SK-N-SH (cell line): ENCODE data around the gene ASXL2. TPM values are rescaled to one million over a fixed set of nuclear protein-coding genes. Genes with fewer than 3 reads are reported as not detected.

Source experiments
- CTCF ChIA-PET: fragments of 300-600, 350-600 bp; formaldehyde crosslinking; extraction: SDS; loops from one replicate; lab custom pipeline; 2021; lab: Yijun Ruan, JAX
- POLR2A ChIA-PET: fragments of 350-600 bp; sonication (Branson Sonifier 250); formaldehyde crosslinking; extraction: SDS; loops from one replicate; lab custom pipeline; 2020; ENCODE audit warnings: antibody characterized with exemption, inconsistent platforms; lab: Yijun Ruan, JAX
- DNase-seq: peaks from one replicate; pipeline ENCODE4 v3.0.0; 2012
- H2AFZ ChIP-seq: fragments of 200-600 bp; sonication (generic); 2 replicates; pipeline ENCODE4 v1.8.1; 2016; ENCODE audit warnings: antibody characterized with exemption, mild to moderate bottlenecking, low read depth
- H3F3A ChIP-seq: fragments of 200-600 bp; sonication (generic); replicated peaks from 2 replicates; pipeline ENCODE3; 2016; ENCODE audit warnings: antibody characterized with exemption, mild to moderate bottlenecking; ENCODE audit not compliant: insufficient read depth
- H3K27ac ChIP-seq, 2 experiments: fragments of 200-500 bp in 1 of 2; fragments of 200-600 bp in 1 of 2; sonication (Bioruptor generic) in 1 of 2; sonication (generic), shearing (Covaris generic) in 1 of 2; 2 replicates each; pipeline versions ENCODE4 v1.5.1 to v1.6.1; 2014 to 2016; ENCODE audit warnings: low read depth in 2 of 2, inconsistent platforms in 1 of 2, low read length in 1 of 2, mild to moderate bottlenecking in 1 of 2, mixed read lengths in 1 of 2
- H3K27me3 ChIP-seq: fragments of 200-600 bp; sonication (generic), shearing (Covaris generic); 2 replicates; pipeline ENCODE4 v1.6.1; 2016; ENCODE audit warnings: mixed run types; ENCODE audit not compliant: insufficient read depth
- H3K36me3 ChIP-seq, 2 experiments: fragments of 200-500 bp in 1 of 2; fragments of 200-600 bp in 1 of 2; sonication (Bioruptor generic) in 1 of 2; sonication (generic) in 1 of 2; replicated peaks in 1 of 2; 2 replicates each; pipeline versions ENCODE3 to v1.5.1; 2014 to 2016; ENCODE audit warnings: low read length in 1 of 2, mild to moderate bottlenecking in 1 of 2; ENCODE audit not compliant: insufficient read depth in 2 of 2, control insufficient read depth in 1 of 2
- H3K4me1 ChIP-seq, 2 experiments: fragments of 200-500 bp in 1 of 2; fragments of 200-600 bp in 1 of 2; sonication (Bioruptor generic) in 1 of 2; sonication (generic), shearing (Covaris generic) in 1 of 2; 2 replicates each; pipeline versions ENCODE4 v1.5.1 to v1.6.1; 2014 to 2016; ENCODE audit warnings: low read depth in 1 of 2, low read length in 1 of 2, mixed run types in 1 of 2; ENCODE audit not compliant: insufficient read depth in 2 of 2, control insufficient read depth in 1 of 2
- H3K4me2 ChIP-seq: fragments of 200-600 bp; sonication (generic), shearing (Covaris generic); 2 replicates; pipeline ENCODE4 v1.6.1; 2017; ENCODE audit warnings: mixed run types
- H3K4me3 ChIP-seq, 2 experiments: fragments of 200-500 bp in 1 of 2; fragments of 200-600 bp in 1 of 2; sonication (Bioruptor generic) in 1 of 2; sonication (generic), shearing (Covaris generic) in 1 of 2; 2 replicates each; pipeline versions ENCODE4 v1.5.1 to v1.8.1; 2014 to 2016; ENCODE audit warnings: low read depth in 2 of 2, inconsistent platforms in 1 of 2, low read length in 1 of 2, mild to moderate bottlenecking in 1 of 2, mixed read lengths in 1 of 2, moderate library complexity in 1 of 2
- H3K79me2 ChIP-seq: fragments of 200-600 bp; sonication (generic); 2 replicates; pipeline ENCODE4 v1.8.1; 2017; ENCODE audit warnings: mild to moderate bottlenecking; ENCODE audit not compliant: insufficient read depth
- H3K9ac ChIP-seq: fragments of 200-600 bp; sonication (generic); 2 replicates; pipeline ENCODE4 v1.6.1; 2017; ENCODE audit warnings: mixed run types
- H3K9me2 ChIP-seq: fragments of 200-600 bp; sonication (generic); 2 replicates; pipeline ENCODE4 v1.6.1; 2017; ENCODE audit warnings: mixed run types
- H3K9me3 ChIP-seq: fragments of 200-600 bp; sonication (generic); 2 replicates; pipeline ENCODE4 v1.6.1; 2017; ENCODE audit warnings: mixed run types, mild to moderate bottlenecking, moderate library complexity
- H4K20me1 ChIP-seq: fragments of 200-600 bp; sonication (generic); 2 replicates; pipeline ENCODE4 v1.6.1; 2017; ENCODE audit warnings: mild to moderate bottlenecking, mixed run types; ENCODE audit not compliant: insufficient read depth
- CHD2 ChIP-seq: fragments of 150-350 bp; IDR thresholded peaks from 2 replicates; pipeline ENCODE4 v1.6.1; 2018; ENCODE audit warnings: low read length; ENCODE audit not compliant: partially characterized antibody
- FOSL2 ChIP-seq: IDR thresholded peaks from 2 replicates; pipeline ENCODE4 v1.4.0; 2012; ENCODE audit warnings: low read depth, mild to moderate bottlenecking, moderate library complexity, borderline replicate concordance
- GABPA ChIP-seq: IDR thresholded peaks from 2 replicates; pipeline ENCODE4 v1.4.0; 2012; ENCODE audit warnings: low read depth, mild to moderate bottlenecking
- GATA2 ChIP-seq: sonication (generic); formaldehyde crosslinking; IDR thresholded peaks from 2 replicates; pipeline ENCODE4 v1.5.0; 2020; ENCODE audit warnings: mild to moderate bottlenecking, missing genetic modification reagents
- JUND ChIP-seq: IDR thresholded peaks from 2 replicates; pipeline ENCODE4 v1.4.0; 2012
- MXI1 ChIP-seq: IDR thresholded peaks from 2 replicates; pipeline ENCODE4 v1.6.1; 2012; ENCODE audit warnings: mild to moderate bottlenecking, low read depth, low read length, improper control_type of control experiment
- POLR2AphosphoS5 ChIP-seq: IDR thresholded peaks from 2 replicates; pipeline ENCODE4 v1.6.1; 2012; ENCODE audit warnings: low read depth, low read length
- WGBS: methylation state at CpG from one replicate; pipeline ENCODE4 v1.1.6; 2017; ENCODE audit warnings: low lambda C conversion rate; 5-methylcytosine and 5-hydroxymethylcytosine counted together
- polyA plus RNA-seq, 3 experiments: library from polyadenylated mRNA; depleted of rRNA; stranded (reverse); fragments of >200 nt; gene quantifications; 2 replicates each; pipeline ENCODE4 v1.2.3, GENCODE V29; 2012
- TF ChIP-seq, protein P1 (sequence below): fragments of 150-350 bp; IDR thresholded peaks from 2 replicates; pipeline ENCODE4 v1.6.1; 2016; ENCODE audit warnings: mild to moderate bottlenecking, low read depth, low read length
- TF ChIP-seq, protein P2 (sequence below): IDR thresholded peaks from 2 replicates; pipeline ENCODE4 v1.6.1; 2012; ENCODE audit warnings: mild to moderate bottlenecking, low read depth, low read length, moderate library complexity
- TF ChIP-seq, protein P3 (sequence below): fragments of 200-600 bp; sonication (generic); IDR thresholded peaks from 2 replicates; pipeline ENCODE4 v1.6.1; 2017; ENCODE audit warnings: antibody characterized with exemption, mild to moderate bottlenecking, moderate library complexity

ASXL2 gene
- polyA plus RNA-seq, 1 of the 3 experiments (the other 2 are of a cell fraction): 4.8 TPM

DNA sequence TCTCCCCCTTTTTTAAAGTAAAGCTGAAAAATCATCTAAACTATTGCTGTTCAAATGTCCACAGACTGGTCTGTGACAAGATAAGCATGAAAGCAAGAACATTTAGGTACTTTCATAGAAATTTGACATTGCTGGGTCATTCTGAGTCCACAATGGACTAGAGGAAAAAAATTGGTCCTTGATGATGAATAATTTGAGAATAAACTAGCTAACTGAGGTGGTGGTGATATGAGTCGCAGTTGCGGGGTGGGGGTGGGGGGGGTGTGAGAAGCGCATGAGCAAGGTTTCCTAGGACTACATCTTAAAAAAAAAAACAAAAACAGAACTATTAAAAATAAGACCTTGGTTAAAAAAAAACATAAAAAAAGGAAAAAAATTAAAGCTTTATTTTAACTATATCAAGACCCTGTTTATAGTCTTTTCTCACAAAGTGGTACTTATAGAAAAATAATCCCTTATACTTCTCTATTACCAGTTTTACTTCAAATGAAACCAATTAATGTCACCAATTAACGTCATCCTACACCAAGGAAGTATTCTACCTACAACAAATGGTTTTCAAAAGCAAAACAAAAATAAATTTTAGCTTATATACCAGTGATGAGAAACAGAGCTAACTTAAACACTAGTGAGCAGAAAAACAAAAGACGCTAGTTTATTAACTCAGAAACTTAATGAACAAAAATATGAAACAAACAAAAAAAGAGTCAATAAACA, 88.1 kb downstream of the ASXL2 start (continued):
- TF ChIP-seq, protein P1, sequence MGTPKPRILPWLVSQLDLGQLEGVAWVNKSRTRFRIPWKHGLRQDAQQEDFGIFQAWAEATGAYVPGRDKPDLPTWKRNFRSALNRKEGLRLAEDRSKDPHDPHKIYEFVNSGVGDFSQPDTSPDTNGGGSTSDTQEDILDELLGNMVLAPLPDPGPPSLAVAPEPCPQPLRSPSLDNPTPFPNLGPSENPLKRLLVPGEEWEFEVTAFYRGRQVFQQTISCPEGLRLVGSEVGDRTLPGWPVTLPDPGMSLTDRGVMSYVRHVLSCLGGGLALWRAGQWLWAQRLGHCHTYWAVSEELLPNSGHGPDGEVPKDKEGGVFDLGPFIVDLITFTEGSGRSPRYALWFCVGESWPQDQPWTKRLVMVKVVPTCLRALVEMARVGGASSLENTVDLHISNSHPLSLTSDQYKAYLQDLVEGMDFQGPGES: no peak
- TF ChIP-seq, protein P2, sequence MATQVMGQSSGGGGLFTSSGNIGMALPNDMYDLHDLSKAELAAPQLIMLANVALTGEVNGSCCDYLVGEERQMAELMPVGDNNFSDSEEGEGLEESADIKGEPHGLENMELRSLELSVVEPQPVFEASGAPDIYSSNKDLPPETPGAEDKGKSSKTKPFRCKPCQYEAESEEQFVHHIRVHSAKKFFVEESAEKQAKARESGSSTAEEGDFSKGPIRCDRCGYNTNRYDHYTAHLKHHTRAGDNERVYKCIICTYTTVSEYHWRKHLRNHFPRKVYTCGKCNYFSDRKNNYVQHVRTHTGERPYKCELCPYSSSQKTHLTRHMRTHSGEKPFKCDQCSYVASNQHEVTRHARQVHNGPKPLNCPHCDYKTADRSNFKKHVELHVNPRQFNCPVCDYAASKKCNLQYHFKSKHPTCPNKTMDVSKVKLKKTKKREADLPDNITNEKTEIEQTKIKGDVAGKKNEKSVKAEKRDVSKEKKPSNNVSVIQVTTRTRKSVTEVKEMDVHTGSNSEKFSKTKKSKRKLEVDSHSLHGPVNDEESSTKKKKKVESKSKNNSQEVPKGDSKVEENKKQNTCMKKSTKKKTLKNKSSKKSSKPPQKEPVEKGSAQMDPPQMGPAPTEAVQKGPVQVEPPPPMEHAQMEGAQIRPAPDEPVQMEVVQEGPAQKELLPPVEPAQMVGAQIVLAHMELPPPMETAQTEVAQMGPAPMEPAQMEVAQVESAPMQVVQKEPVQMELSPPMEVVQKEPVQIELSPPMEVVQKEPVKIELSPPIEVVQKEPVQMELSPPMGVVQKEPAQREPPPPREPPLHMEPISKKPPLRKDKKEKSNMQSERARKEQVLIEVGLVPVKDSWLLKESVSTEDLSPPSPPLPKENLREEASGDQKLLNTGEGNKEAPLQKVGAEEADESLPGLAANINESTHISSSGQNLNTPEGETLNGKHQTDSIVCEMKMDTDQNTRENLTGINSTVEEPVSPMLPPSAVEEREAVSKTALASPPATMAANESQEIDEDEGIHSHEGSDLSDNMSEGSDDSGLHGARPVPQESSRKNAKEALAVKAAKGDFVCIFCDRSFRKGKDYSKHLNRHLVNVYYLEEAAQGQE: no peak
- no peak for TF ChIP-seq CHD2

DNA sequence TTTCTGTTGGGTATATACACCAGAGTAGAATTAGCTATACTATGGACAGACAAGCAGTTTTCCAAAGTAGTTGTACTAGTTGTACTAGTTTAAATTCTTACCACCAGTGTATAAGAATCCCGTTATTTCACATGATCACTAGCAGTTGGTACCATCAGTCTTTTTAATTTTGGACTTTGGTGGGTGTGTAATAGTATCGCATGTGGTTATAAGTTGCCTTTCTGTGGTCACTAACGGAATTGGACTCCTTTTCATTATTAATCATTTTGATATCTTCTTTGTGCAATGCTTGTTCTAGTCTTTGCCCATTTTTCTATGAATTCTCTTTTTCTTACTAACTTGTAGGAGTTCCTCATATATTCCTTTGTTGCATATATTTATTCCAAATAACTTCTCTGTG, 89.8 kb downstream of the ASXL2 start:
- ChIA-PET CTCF (interaction anchor here (0.8 to 1.2 kb wide), 3 partner anchors 11 to 28 kb away, joined by 3 to 4 read pairs (median 3); no protein-coding TSS in a partner anchor), POLR2A (no interaction called here)
- H3K4me2 ChIP-seq: no peak overlapping the region
- H3K79me2 ChIP-seq: peaks cover 9% of the 10 kb centered on the region; the same call in 1 of the 2 replicates
- no peak overlapping the region for H3K4me3 ChIP-seq
- no peak overlapping the region for H3K9ac ChIP-seq
- TF ChIP-seq, protein P2: no peak
- TF ChIP-seq MXI1 (no peak), GABPA (no peak), GATA2 (CRISPR knock-in tag) (no peak), POLR2AphosphoS5 (no peak), FOSL2 (no peak), JUND (no peak)
- TF ChIP-seq, protein P3, sequence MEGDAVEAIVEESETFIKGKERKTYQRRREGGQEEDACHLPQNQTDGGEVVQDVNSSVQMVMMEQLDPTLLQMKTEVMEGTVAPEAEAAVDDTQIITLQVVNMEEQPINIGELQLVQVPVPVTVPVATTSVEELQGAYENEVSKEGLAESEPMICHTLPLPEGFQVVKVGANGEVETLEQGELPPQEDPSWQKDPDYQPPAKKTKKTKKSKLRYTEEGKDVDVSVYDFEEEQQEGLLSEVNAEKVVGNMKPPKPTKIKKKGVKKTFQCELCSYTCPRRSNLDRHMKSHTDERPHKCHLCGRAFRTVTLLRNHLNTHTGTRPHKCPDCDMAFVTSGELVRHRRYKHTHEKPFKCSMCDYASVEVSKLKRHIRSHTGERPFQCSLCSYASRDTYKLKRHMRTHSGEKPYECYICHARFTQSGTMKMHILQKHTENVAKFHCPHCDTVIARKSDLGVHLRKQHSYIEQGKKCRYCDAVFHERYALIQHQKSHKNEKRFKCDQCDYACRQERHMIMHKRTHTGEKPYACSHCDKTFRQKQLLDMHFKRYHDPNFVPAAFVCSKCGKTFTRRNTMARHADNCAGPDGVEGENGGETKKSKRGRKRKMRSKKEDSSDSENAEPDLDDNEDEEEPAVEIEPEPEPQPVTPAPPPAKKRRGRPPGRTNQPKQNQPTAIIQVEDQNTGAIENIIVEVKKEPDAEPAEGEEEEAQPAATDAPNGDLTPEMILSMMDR: no peak
- no peak overlapping the region for H3K27ac ChIP-seq
- no peak for DNase-seq
- H3K9me2 ChIP-seq: no peaks in the 10 kb centered on the region
- H4K20me1 ChIP-seq: no peaks in the 10 kb centered on the region
- no peaks in the 10 kb centered on the region for H3K27me3 ChIP-seq
- H3K4me1 ChIP-seq: no peaks in the 10 kb centered on the region
- H3F3A ChIP-seq: peaks cover 5% of the 10 kb centered on the region
- 97% methylated on average over 3 of the region's 3 CpGs for WGBS
- no peak overlapping the region for H2AFZ ChIP-seq
- peaks cover 4 to 23% of the 10 kb centered on the region in 2 experiments for H3K36me3 ChIP-seq
- H3K9me3 ChIP-seq: no peaks in the 10 kb centered on the region
